SK-N-SH treated with all-trans-retinoic acid at 6 μM for 48 hours (cell line): ENCODE data around the gene SEMA5B.

ENCODE experiments used
- CREB5 ChIP-seq: fragments of 250-450 bp; sonication (Bioruptor Pico); IDR thresholded peaks from 2 replicates; pipeline ENCODE4 v1.5.1; 2020; ENCODE audit warnings: low read depth, mild to moderate bottlenecking, moderate library complexity
- OSR1 ChIP-seq: fragments of 250-450 bp; sonication (Bioruptor Pico); IDR thresholded peaks from 2 replicates; pipeline ENCODE4 v1.8.0; 2022; ENCODE audit warnings: moderate library complexity, mild to moderate bottlenecking, inconsistent platforms
- PPARA ChIP-seq: fragments of 250-450 bp; sonication (Bioruptor Pico); IDR thresholded peaks from 2 replicates; pipeline ENCODE4 v1.5.0; 2020; ENCODE audit warnings: mild to moderate bottlenecking, borderline replicate concordance
- TSHZ2 ChIP-seq: fragments of 250-450 bp; sonication (Bioruptor Pico); IDR thresholded peaks from 2 replicates; pipeline ENCODE4 v1.5.0; 2020; ENCODE audit warnings: mild to moderate bottlenecking, moderate library complexity
- ZFP3 ChIP-seq: fragments of 250-450 bp; sonication (Bioruptor Pico); IDR thresholded peaks from 2 replicates; pipeline ENCODE4 v1.5.0; 2020; ENCODE audit warnings: mild to moderate bottlenecking, moderate library complexity
- ZNF8 ChIP-seq: fragments of 450-650 bp; formaldehyde crosslinking; IDR thresholded peaks from 2 replicates; pipeline ENCODE4 v1.5.0; 2020; ENCODE audit warnings: mild to moderate bottlenecking, moderate library complexity

DNA sequence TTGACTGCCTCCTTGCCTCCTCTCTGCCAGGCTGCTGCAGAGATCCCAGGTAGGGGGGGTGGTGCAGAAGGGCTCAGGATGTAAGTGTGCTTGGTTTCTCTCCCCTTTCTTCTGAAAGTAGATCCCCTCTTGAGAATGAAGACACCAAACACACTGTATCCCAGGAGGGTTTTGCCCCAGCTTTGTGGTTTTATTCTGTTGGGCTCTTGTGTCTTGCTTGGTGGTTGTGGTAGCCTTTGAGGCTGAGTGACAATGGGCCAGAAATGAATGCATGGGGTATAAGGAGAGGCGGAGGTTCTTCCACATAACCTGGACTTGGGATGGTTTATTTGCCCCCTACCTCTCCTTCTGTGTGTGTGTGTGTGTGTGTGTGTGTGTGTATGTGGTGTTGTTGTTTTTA lies 45.0 kb upstream of the SEMA5B start:
- TF ChIP-seq CREB5 (no peak), PPARA (CRISPR knock-in tag) (no peak), ZNF8 (no peak), OSR1 (CRISPR knock-in tag) (no peak), TSHZ2 (CRISPR knock-in tag) (no peak), ZFP3 (CRISPR knock-in tag) (no peak)
